Stimulated activated effector memory CD8-positive, alpha-beta T cell treated with anti-CD3 and anti-CD28 coated beads, Interleukin-12 subunit alpha, Interleukin-12 subunit beta, amount 100 ng/mL, for 72 hours (primary cell): ENCODE data around the gene ITGA2.
"Not testable (repeated sequence)": the region's sequence is repeated elsewhere in the genome, so short reads cannot be mapped to it uniquely, and the experiment has no call there.

ENCODE experiments used
- ATAC-seq: fragments of 150-1000 bp; cut with Tn5 transposase; 2 replicates; pipeline ENCODE4 v1.10.0; 2021
- DNase-seq, 2 donors: peaks; one replicate each; pipeline ENCODE4 v3.0.0; 2021 to 2022; ENCODE audit warnings: low spot score in 2 of 2
- H3K27ac Mint-ChIP-seq: one replicate; pipeline ENCODE4 v1.8.0; 2022; ENCODE audit warnings: mild to moderate bottlenecking, mixed read lengths
- H3K36me3 Mint-ChIP-seq: one replicate; pipeline ENCODE4 v1.8.0; 2022; ENCODE audit warnings: mild to moderate bottlenecking, mixed read lengths
- H3K4me1 Mint-ChIP-seq: one replicate; pipeline ENCODE4 v1.8.0; 2022; ENCODE audit warnings: mixed read lengths
- H3K4me3 Mint-ChIP-seq: one replicate; pipeline ENCODE4 v1.8.0; 2022; ENCODE audit warnings: mild to moderate bottlenecking, mixed read lengths
- H3K9me3 Mint-ChIP-seq: one replicate; pipeline ENCODE4 v1.8.0; 2022; ENCODE audit warnings: mixed read lengths

Gene ITGA2

GRCh38 chr5:52989025-52989780 is at the start of gene ITGA2:
Gene ITGA2, plus strand, starts transcription at chr5:52989352. Its CDS starts 117 bp downstream, at chr5:52989469.
- Mint-ChIP-seq H3K4me3 (peak within 1 kb of the TSS; percentile 68), H3K36me3 (no peaks in the 10 kb centered on the region)

GRCh38 chr5:52943285-52943684 is 45.9 kb upstream of the ITGA2 start:
- peak; percentile 67 for ATAC-seq

More at GRCh38 chr5:52989025-52989780, at the start of gene ITGA2:
- Mint-ChIP-seq H3K4me1 (peaks cover 11% of the 10 kb centered on the region), H3K9me3 (no peaks in the 10 kb centered on the region), H3K27ac (no peak within 1 kb of the TSS)
- ATAC-seq (peak; percentile 73), DNase-seq (peak; percentile 25 to 72)

GRCh38 chr5:52943808-52944207 is 45.3 kb upstream of the ITGA2 start:
- H3K4me3 Mint-ChIP-seq = no peak overlapping the region
- H3K27ac Mint-ChIP-seq = no peak overlapping the region

More at GRCh38 chr5:52943285-52943684, 45.9 kb upstream of the ITGA2 start:
- H3K4me3 Mint-ChIP-seq = no peak overlapping the region
- H3K27ac Mint-ChIP-seq = no peak overlapping the region
- no peak for DNase-seq
- H3K9me3 Mint-ChIP-seq = no peaks in the 10 kb centered on the region
- H3K36me3 Mint-ChIP-seq = no peaks in the 10 kb centered on the region
- peaks cover 2% of the 10 kb centered on the region for H3K4me1 Mint-ChIP-seq

GRCh38 chr5:52945040-52945439 is 44.1 kb upstream of the ITGA2 start:
- H3K27ac Mint-ChIP-seq = no peak overlapping the region
- no peak for ATAC-seq

More at GRCh38 chr5:52943808-52944207, 45.3 kb upstream of the ITGA2 start:
- DNase-seq = no peak
- ATAC-seq = peak; percentile 3
- Mint-ChIP-seq H3K9me3 (no peaks in the 10 kb centered on the region), H3K4me1 (peaks cover 7% of the 10 kb centered on the region), H3K36me3 (no peaks in the 10 kb centered on the region)

GRCh38 chr5:52947208-52947607 is 41.9 kb upstream of the ITGA2 start:
- no peak overlapping the region for H3K27ac Mint-ChIP-seq
- ATAC-seq = no peak
- no peak for DNase-seq
- peaks cover 5% of the 10 kb centered on the region for H3K36me3 Mint-ChIP-seq
- H3K9me3 Mint-ChIP-seq = no peaks in the 10 kb centered on the region
- peaks cover 9% of the 10 kb centered on the region for H3K4me1 Mint-ChIP-seq
- no peak overlapping the region for H3K4me3 Mint-ChIP-seq

More at GRCh38 chr5:52945040-52945439, 44.1 kb upstream of the ITGA2 start:
- peaks cover 9% of the 10 kb centered on the region for H3K4me1 Mint-ChIP-seq
- no peaks in the 10 kb centered on the region for H3K36me3 Mint-ChIP-seq
- no peak for DNase-seq
- H3K4me3 Mint-ChIP-seq = peak overlapping the region; percentile 40
- H3K9me3 Mint-ChIP-seq = no peaks in the 10 kb centered on the region

GRCh38 chr5:52947851-52948250 is 41.3 kb upstream of the ITGA2 start:
- no peak for ATAC-seq
- H3K4me3 Mint-ChIP-seq = no peak overlapping the region

GRCh38 chr5:52948418-52949076 is 40.6 kb upstream of the ITGA2 start:
- Mint-ChIP-seq H3K27ac (peak overlapping the region; percentile 32), H3K4me3 (no peak overlapping the region), H3K4me1 (peaks cover 9% of the 10 kb centered on the region), H3K36me3 (peaks cover 5% of the 10 kb centered on the region), H3K9me3 (no peaks in the 10 kb centered on the region)
- DNase-seq = peak; percentile 17 to 67
- ATAC-seq = peak; percentile 97

More at GRCh38 chr5:52947851-52948250, 41.3 kb upstream of the ITGA2 start:
- H3K9me3 Mint-ChIP-seq = no peaks in the 10 kb centered on the region
- peaks cover 5% of the 10 kb centered on the region for H3K36me3 Mint-ChIP-seq
- H3K27ac Mint-ChIP-seq = no peak overlapping the region
- H3K4me1 Mint-ChIP-seq = peaks cover 9% of the 10 kb centered on the region
- no peak for DNase-seq

- Mint-ChIP-seq H3K4me1 (peaks cover 9% of the 10 kb centered on the region), H3K4me3 (no peak overlapping the region), H3K9me3 (no peaks in the 10 kb centered on the region), H3K27ac (no peak overlapping the region), H3K36me3 (peaks cover 5% of the 10 kb centered on the region)
- ATAC-seq (no peak), DNase-seq (no peak)
Measured at GRCh38 chr5:52950686-52951085, 38.5 kb upstream of the ITGA2 start.

GRCh38 chr5:52952483-52952882 is 36.7 kb upstream of the ITGA2 start:
- Mint-ChIP-seq H3K36me3 (peaks cover 5% of the 10 kb centered on the region), H3K9me3 (no peaks in the 10 kb centered on the region), H3K27ac (no peak overlapping the region), H3K4me3 (no peak overlapping the region), H3K4me1 (peaks cover 9% of the 10 kb centered on the region)
- no peak for ATAC-seq
- DNase-seq = no peak

- ATAC-seq (no peak), DNase-seq (no peak)
- no peaks in the 10 kb centered on the region for H3K4me1 Mint-ChIP-seq
- H3K9me3 Mint-ChIP-seq = peaks cover 3% of the 10 kb centered on the region
- peaks cover 5% of the 10 kb centered on the region for H3K36me3 Mint-ChIP-seq
- no peak overlapping the region for H3K27ac Mint-ChIP-seq
- no peak overlapping the region for H3K4me3 Mint-ChIP-seq
Measured at GRCh38 chr5:52956014-52956413, 33.1 kb upstream of the ITGA2 start.

- no peak overlapping the region for H3K27ac Mint-ChIP-seq
- no peak overlapping the region for H3K4me3 Mint-ChIP-seq
- H3K36me3 Mint-ChIP-seq = peaks cover under 1% of the 10 kb centered on the region
- DNase-seq (no peak), ATAC-seq (no peak)
- H3K9me3 Mint-ChIP-seq = peaks cover 3% of the 10 kb centered on the region
- no peaks in the 10 kb centered on the region for H3K4me1 Mint-ChIP-seq
Measured at GRCh38 chr5:52956915-52957747, 32.0 kb upstream of the ITGA2 start.

- DNase-seq = no peak
- Mint-ChIP-seq H3K4me3 (no peak overlapping the region), H3K4me1 (no peaks in the 10 kb centered on the region), H3K27ac (no peak overlapping the region), H3K9me3 (peaks cover 3% of the 10 kb centered on the region), H3K36me3 (no peaks in the 10 kb centered on the region)
- no peak for ATAC-seq
Measured at GRCh38 chr5:52961274-52961681, 27.9 kb upstream of the ITGA2 start.

- DNase-seq = no peak
- H3K9me3 Mint-ChIP-seq = peaks cover 5% of the 10 kb centered on the region
- no peaks in the 10 kb centered on the region for H3K4me1 Mint-ChIP-seq
- no peak overlapping the region for H3K27ac Mint-ChIP-seq
- H3K4me3 Mint-ChIP-seq = no peak overlapping the region
- H3K36me3 Mint-ChIP-seq = no peaks in the 10 kb centered on the region
- no peak for ATAC-seq
Measured at GRCh38 chr5:52963636-52964035, 25.5 kb upstream of the ITGA2 start.

GRCh38 chr5:52964138-52964537 is 25.0 kb upstream of the ITGA2 start:
- Mint-ChIP-seq H3K36me3 (no peaks in the 10 kb centered on the region), H3K9me3 (peaks cover 10% of the 10 kb centered on the region), H3K27ac (no peak overlapping the region), H3K4me1 (no peaks in the 10 kb centered on the region), H3K4me3 (no peak overlapping the region)
- DNase-seq = no peak
- ATAC-seq = no peak

GRCh38 chr5:52976157-52976556 is 13.0 kb upstream of the ITGA2 start:
- not testable (repeated sequence) for H3K4me3 Mint-ChIP-seq, ATAC-seq, H3K9me3 Mint-ChIP-seq, H3K27ac Mint-ChIP-seq, H3K4me1 Mint-ChIP-seq, DNase-seq, H3K36me3 Mint-ChIP-seq
